Right atrium auricular region (tissue), 2 donors: Measurements from ENCODE around the gene GALNT10. TPM values are rescaled to one million over a fixed set of nuclear protein-coding genes. Genes with fewer than 3 reads are reported as not detected.

Experiments used
- DNase-seq: peaks from one replicate; pipeline ENCODE4 v3.0.0-alpha.2; 2019; ENCODE audit warnings: low spot score
- H3K27ac ChIP-seq, 2 donors: fragments of 200-600 bp; sonication (generic); 1 replicate in 1 of 2; 2 replicates in 1 of 2; pipeline ENCODE4 v1.5.1; 2016 to 2019
- H3K27me3 ChIP-seq, 2 donors: fragments of 200-600 bp; sonication (generic); one replicate each; pipeline versions ENCODE4 v1.5.1 to v1.6.0; 2017 to 2019
- H3K36me3 ChIP-seq: fragments of 200-600 bp; sonication (generic); one replicate; pipeline ENCODE4 v1.5.1; 2016
- H3K4me1 ChIP-seq, 2 donors: fragments of 200-600 bp; sonication (generic); one replicate each; pipeline versions ENCODE4 v1.5.1 to v1.6.0; 2017 to 2019
- H3K4me3 ChIP-seq, 2 donors: fragments of 200-600 bp; sonication (generic); 1 replicate in 1 of 2; 2 replicates in 1 of 2; pipeline ENCODE4 v1.5.1; 2017 to 2019; ENCODE audit warnings: mild to moderate bottlenecking in 1 of 2, moderate library complexity in 1 of 2
- H3K9me3 ChIP-seq, 2 donors: fragments of 200-600 bp; sonication (generic); one replicate each; pipeline ENCODE4 v1.5.1; 2019
- CTCF ChIP-seq, 2 donors: fragments of 200-600 bp; sonication (generic); IDR thresholded peaks; one replicate each; pipeline ENCODE4 v1.5.1; 2019; ENCODE audit warnings: antibody characterized with exemption in 2 of 2
- total RNA-seq, 2 donors: library from RNA; depleted of rRNA; stranded (reverse); fragments of >200 nt; gene quantifications; one replicate each; pipeline ENCODE4 v1.1.0, GENCODE V29; 2016

GALNT10 gene
- total RNA-seq, 2 donors from 2014 or later = 13.2 to 18.4 TPM

DNA sequence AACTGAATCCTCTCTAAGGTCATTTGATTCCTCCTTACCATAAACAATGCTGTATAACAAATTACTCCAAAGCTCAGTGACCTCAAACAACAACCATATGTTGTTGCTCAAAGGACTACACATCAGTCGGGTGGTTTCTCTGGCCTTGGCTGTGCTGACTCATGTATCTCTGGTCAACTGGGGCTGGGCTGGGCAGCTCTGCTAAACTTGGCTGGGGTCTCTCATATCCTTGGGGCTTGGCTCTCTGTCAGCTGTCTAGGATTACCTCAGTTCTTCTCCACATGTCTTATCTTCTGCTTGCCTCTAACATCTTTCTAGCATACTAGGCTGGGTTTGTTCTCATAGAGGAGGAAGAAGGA is 86.4 kb downstream of the GALNT10 start:
- Histone ChIP-seq H3K9me3 (no peaks in the 10 kb centered on the region), H3K27ac (peak overlapping the region; percentile 9 to 39), H3K4me3 (no peak overlapping the region), H3K36me3 (no peaks in the 10 kb centered on the region), H3K4me1 (peaks cover 0 to 21% of the 10 kb centered on the region in 2 donors), H3K27me3 (no peaks in the 10 kb centered on the region)
- no peak for TF ChIP-seq CTCF (IDR thresholded peaks at IDR 0.05)
- peak; percentile 80 for DNase-seq

DNA sequence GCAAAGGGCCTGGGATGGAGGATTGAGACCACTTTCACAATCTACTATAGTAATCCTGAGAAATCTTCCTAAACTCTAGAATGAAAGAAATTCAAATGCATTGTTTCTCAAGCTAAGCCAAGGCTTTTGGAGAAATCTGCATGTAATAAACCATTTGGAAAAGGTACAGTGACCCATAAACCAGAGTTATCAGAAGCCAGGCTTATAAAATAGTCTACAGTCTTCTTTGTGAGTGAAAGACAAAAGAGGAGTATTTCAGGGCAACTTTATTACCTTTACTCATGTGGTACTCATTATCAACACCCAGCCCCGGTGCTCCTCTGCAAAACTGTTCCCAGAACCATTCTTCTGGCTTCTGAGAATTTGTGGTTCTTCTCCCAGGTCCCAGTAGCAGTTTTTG is 87.0 kb downstream of the GALNT10 start:
- TF ChIP-seq CTCF (IDR thresholded peaks at IDR 0.05) = no peak
- H3K4me1 ChIP-seq = peaks cover 0 to 16% of the 10 kb centered on the region in 2 donors
- no peak overlapping the region for H3K4me3 ChIP-seq
- H3K27me3 ChIP-seq = no peaks in the 10 kb centered on the region
- no peaks in the 10 kb centered on the region for H3K36me3 ChIP-seq
- peak overlapping the region in 1 of 2 donors; percentile 9 for H3K27ac ChIP-seq
- H3K9me3 ChIP-seq = no peaks in the 10 kb centered on the region
- no peak for DNase-seq

DNA sequence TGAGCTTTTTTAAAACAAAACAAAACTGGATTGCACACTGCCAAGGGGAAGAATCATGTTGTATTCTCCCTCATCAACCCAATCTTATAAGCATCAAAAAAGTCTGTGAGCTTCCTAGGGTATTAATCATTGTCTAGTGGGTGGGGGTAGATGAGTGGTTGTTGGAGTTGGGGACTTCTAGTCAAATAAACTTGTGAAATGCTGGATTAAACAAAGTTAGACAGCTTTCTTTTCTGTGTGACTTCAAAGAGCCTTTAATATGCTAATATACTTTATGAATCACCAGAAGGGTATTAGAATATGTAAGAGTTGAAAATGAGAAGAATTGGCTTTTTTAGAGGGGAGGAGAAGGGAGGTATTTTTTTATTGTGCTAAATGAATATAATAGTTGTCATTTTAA is 87.7 kb downstream of the GALNT10 start:
- H3K27me3 ChIP-seq = no peaks in the 10 kb centered on the region
- H3K4me1 ChIP-seq = peaks cover 0 to 9% of the 10 kb centered on the region in 2 donors
- no peaks in the 10 kb centered on the region for H3K9me3 ChIP-seq
- no peak for DNase-seq
- no peak overlapping the region for H3K4me3 ChIP-seq
- no peak overlapping the region for H3K27ac ChIP-seq
- no peak for TF ChIP-seq CTCF (IDR thresholded peaks at IDR 0.05)
- no peaks in the 10 kb centered on the region for H3K36me3 ChIP-seq

DNA sequence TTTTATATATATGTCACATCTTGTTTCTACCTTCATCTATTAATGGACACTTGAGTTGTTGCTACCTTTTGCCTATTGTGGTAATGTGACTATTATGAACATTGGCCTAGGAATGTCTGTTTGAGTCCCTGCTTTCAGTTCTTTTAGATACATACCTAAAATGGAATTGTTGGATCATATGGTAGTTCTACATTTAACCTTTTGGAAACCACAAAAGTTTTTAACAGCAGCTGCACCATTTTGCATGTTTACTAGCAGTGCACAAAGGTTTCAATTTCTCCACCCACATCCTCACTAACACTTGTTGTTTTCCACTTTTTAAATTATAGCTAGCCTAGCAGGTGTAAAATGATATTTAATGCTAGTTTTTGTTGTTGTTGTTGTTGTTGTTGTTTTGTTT is 88.4 kb downstream of the GALNT10 start:
- TF ChIP-seq CTCF (IDR thresholded peaks at IDR 0.05) = no peak
- no peak overlapping the region for H3K27ac ChIP-seq

GRCh38 chr5:154284433-154284832 is 93.9 kb downstream of the GALNT10 start:
- Histone ChIP-seq H3K27me3 (no peaks in the 10 kb centered on the region), H3K27ac (no peak overlapping the region), H3K4me1 (peaks cover 0 to 33% of the 10 kb centered on the region in 2 donors), H3K4me3 (no peak overlapping the region), H3K9me3 (no peaks in the 10 kb centered on the region), H3K36me3 (no peaks in the 10 kb centered on the region)
- TF ChIP-seq CTCF (IDR thresholded peaks at IDR 0.05) = no peak
- DNase-seq = no peak

More for the DNA sequence above, 88.4 kb downstream of the GALNT10 start:
- no peaks in the 10 kb centered on the region for H3K27me3 ChIP-seq
- H3K9me3 ChIP-seq = no peaks in the 10 kb centered on the region
- DNase-seq = no peak
- peaks cover 0 to 4% of the 10 kb centered on the region in 2 donors for H3K4me1 ChIP-seq
- no peaks in the 10 kb centered on the region for H3K36me3 ChIP-seq
- no peak overlapping the region for H3K4me3 ChIP-seq

- H3K27ac ChIP-seq = no peak overlapping the region
- H3K36me3 ChIP-seq = no peaks in the 10 kb centered on the region
- peaks cover 0 to 33% of the 10 kb centered on the region in 2 donors for H3K4me1 ChIP-seq
- no peak for DNase-seq
- no peaks in the 10 kb centered on the region for H3K9me3 ChIP-seq
- H3K4me3 ChIP-seq = no peak overlapping the region
- H3K27me3 ChIP-seq = no peaks in the 10 kb centered on the region
- TF ChIP-seq CTCF (IDR thresholded peaks at IDR 0.05) = no peak
Measured at GRCh38 chr5:154285661-154286408, 95.3 kb downstream of the GALNT10 start.
